HPDE6-E6E7 (cell line): ENCODE measurements around the gene TUBA3E.
"Not testable (repeated sequence)": the region's sequence is repeated elsewhere in the genome, so short reads cannot be mapped to it uniquely, and the experiment has no call there.

Experiments used
- DNase-seq: peaks from one replicate; pipeline ENCODE4 v3.0.0; 2011; ENCODE audit warnings: missing footprints; ENCODE audit errors: extremely low spot score

The TUBA3E gene

DNA sequence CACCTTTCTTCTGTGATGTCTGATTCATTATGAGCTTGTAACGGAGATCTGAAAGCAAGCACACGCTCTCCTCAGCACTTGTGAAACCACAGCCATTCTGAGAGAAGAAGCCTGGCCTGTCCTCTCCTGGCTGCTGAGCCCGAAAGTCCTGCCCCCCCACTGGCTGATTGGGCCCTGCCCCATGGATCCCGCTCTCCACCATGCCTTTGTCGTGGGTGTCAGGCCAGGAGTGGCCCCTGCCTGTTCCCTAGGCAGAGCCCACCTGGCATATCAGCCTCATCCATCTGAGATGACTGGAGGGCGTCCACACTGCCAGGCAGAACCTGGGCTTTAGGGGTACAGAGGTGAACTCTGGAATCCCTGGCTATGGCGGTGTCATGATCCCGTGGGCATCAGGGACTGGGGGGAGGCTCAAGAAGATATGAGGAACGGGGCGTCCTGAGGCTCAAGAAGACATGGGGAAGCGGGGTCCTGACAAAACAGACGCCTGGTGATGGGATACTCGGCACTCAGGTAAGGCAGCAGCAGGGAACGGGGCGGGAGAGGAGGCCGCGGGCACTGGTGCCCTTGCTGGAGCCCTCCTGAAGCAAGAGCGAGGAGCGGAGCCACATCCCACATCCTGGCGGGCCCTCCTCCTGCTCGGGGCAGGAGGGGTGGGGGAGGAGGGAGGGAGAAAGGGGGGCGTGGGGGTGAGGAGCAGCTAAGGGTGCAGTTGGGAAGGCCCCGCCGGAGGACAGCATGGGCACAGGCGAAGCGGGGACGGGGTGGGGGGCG, 54.8 kb downstream of the TUBA3E start:
- not testable (repeated sequence) for DNase-seq

DNA sequence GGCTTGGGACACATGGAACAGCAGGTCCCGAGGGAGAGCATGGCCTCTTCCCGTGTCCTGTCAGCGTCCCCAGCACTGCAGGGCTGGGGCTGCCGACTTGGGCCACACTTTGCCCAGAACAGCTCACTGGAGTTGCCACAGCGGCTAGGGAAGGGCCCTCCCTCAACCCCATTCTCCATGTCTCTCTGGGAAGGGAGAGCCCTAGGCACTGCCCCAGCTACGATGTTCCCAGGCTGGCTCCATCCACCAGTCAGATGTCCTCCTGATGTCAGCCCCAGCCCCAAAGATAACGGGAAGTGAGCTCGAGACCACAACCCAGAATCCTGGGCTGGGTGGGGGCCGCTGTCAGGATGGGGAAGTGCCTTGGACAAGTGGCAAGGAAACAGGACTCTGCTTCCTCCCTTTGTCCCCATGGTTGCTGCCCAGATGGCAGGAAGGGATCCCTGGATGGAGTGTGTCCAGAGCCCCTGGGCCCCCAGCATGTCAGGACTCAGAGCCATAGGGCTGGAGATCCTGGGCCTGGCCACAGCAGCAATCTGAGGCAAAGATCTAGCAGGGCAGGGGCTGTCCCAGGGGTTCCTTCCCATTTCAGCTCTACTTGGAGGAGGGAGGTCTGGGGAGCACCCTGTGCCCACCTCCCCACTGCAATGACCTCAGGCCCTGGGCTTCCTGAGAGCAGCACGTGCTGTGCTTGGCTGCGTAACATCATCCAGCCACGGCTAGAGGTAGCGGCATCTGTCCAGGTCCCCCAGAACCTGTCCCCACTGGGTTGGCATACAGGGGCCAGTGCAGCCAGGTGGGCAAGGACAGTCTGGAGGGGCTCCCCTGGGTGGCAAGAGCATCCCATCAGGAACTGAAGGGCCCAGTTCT, 55.6 kb downstream of the TUBA3E start:
- not testable (repeated sequence) for DNase-seq
